ENCODE data around the gene MVK. TPM values are rescaled to one million over a fixed set of nuclear protein-coding genes. Genes with fewer than 3 reads are reported as not detected.

MVK gene
- polyA plus RNA-seq, 1 donor (not counting 4 experiments of a cell fraction or from before 2014, with no cell fraction given): 26.7 TPM

GRCh38 chr12:109553483-109553882 is 20.1 kb upstream of the MVK start:
- H3K9ac ChIP-seq (ENCODE audit: control insufficient read depth, extremely low read depth, insufficient read depth, low read length): no peak overlapping the region
- no peaks in the 10 kb centered on the region for H4K20me1 ChIP-seq (ENCODE audit: control insufficient read depth, extremely low read depth, insufficient read depth, low read length)
- no peak overlapping the region for H3K4me2 ChIP-seq (ENCODE audit: control insufficient read depth, extremely low read depth, insufficient read depth, low read depth, low read length)
- TF ChIP-seq CTCF (optimal IDR thresholded peaks at IDR 0.05 in 1 of 3, IDR thresholded peaks at IDR 0.05 in 1 of 3, conservative IDR thresholded peaks at IDR 0.05 in 1 of 3; ENCODE audit: extremely low read depth in 1 of 3, insufficient read depth in 2 of 3, low read length in 3 of 3) (no peak), EZH2 (IDR thresholded peaks at IDR 0.05; ENCODE audit: low read length) (no peak)
- H2AFZ ChIP-seq (ENCODE audit: control insufficient read depth, low read length): no peak overlapping the region
- no peaks in the 10 kb centered on the region for H3K79me2 ChIP-seq (ENCODE audit: control insufficient read depth, insufficient read depth, low read length)
- peaks cover 34% of the 10 kb centered on the region for H3K27me3 ChIP-seq (ENCODE audit: control insufficient read depth, extremely low read depth, insufficient read depth, low read length)
- no peaks in the 10 kb centered on the region for H3K4me1 ChIP-seq (ENCODE audit: control insufficient read depth, extremely low read depth, insufficient read depth, low read length)
- H3K4me3 ChIP-seq (ENCODE audit: control insufficient read depth in 2 of 3, extremely low read depth in 1 of 3, insufficient read depth in 2 of 3, low read depth in 1 of 3, low read length in 3 of 3): no peak overlapping the region
- H3K36me3 ChIP-seq (ENCODE audit: control insufficient read depth in 2 of 2, extremely low read depth in 1 of 2, insufficient read depth in 2 of 2, low read length in 2 of 2): peaks cover 0 to 1% of the 10 kb centered on the region in 2 experiments
- DNase-seq (ENCODE audit: low read depth, low spot score): no peak
- dilution Hi-C loops (cut with MboI; ENCODE audit: extremely low pct_ligation_motif_present, low sequenced_read_pairs): no loop called here
- H3K9me3 ChIP-seq (ENCODE audit: control insufficient read depth, low read depth, low read length): no peaks in the 10 kb centered on the region
- FAIRE-seq: no peak
- no peak overlapping the region for H3K27ac ChIP-seq (ENCODE audit: control insufficient read depth, insufficient read depth, low read length)
- no peaks in the 10 kb centered on the region for H3K9me1 ChIP-seq (ENCODE audit: control insufficient read depth, extremely low read depth, insufficient read depth, low read length)

- no peaks in the 10 kb centered on the region for H3K9me1 ChIP-seq (ENCODE audit: control insufficient read depth, extremely low read depth, insufficient read depth, low read length)
- no peak overlapping the region for H2AFZ ChIP-seq (ENCODE audit: control insufficient read depth, low read length)
- H3K9me3 ChIP-seq (ENCODE audit: control insufficient read depth, low read depth, low read length): no peaks in the 10 kb centered on the region
- H3K4me3 ChIP-seq (ENCODE audit: control insufficient read depth in 2 of 3, extremely low read depth in 1 of 3, insufficient read depth in 2 of 3, low read depth in 1 of 3, low read length in 3 of 3): no peak overlapping the region
- no peaks in the 10 kb centered on the region for H4K20me1 ChIP-seq (ENCODE audit: control insufficient read depth, extremely low read depth, insufficient read depth, low read length)
- FAIRE-seq (no peak), DNase-seq (ENCODE audit: low read depth, low spot score) (no peak)
- H3K79me2 ChIP-seq (ENCODE audit: control insufficient read depth, insufficient read depth, low read length): no peaks in the 10 kb centered on the region
- no peak overlapping the region for H3K9ac ChIP-seq (ENCODE audit: control insufficient read depth, extremely low read depth, insufficient read depth, low read length)
- no peak overlapping the region for H3K27ac ChIP-seq (ENCODE audit: control insufficient read depth, insufficient read depth, low read length)
- no peak overlapping the region for H3K4me2 ChIP-seq (ENCODE audit: control insufficient read depth, extremely low read depth, insufficient read depth, low read depth, low read length)
- no peaks in the 10 kb centered on the region for H3K4me1 ChIP-seq (ENCODE audit: control insufficient read depth, extremely low read depth, insufficient read depth, low read length)
- dilution Hi-C loops (cut with MboI; ENCODE audit: extremely low pct_ligation_motif_present, low sequenced_read_pairs): no loop called here
- peaks cover 29% of the 10 kb centered on the region for H3K27me3 ChIP-seq (ENCODE audit: control insufficient read depth, extremely low read depth, insufficient read depth, low read length)
- no peak for TF ChIP-seq CTCF (optimal IDR thresholded peaks at IDR 0.05 in 1 of 3, IDR thresholded peaks at IDR 0.05 in 1 of 3, conservative IDR thresholded peaks at IDR 0.05 in 1 of 3; ENCODE audit: extremely low read depth in 1 of 3, insufficient read depth in 2 of 3, low read length in 3 of 3)
- TF ChIP-seq EZH2 (IDR thresholded peaks at IDR 0.05; ENCODE audit: low read length): no peak
- H3K36me3 ChIP-seq (ENCODE audit: control insufficient read depth in 2 of 2, extremely low read depth in 1 of 2, insufficient read depth in 2 of 2, low read length in 2 of 2): peaks cover 0 to 2% of the 10 kb centered on the region in 2 experiments
These were observed 19.6 kb upstream of the MVK start for GRCh38 chr12:109553906-109554500.
